ENCODE measurements around the gene CHFR. TPM values are rescaled to one million over a fixed set of nuclear protein-coding genes. Genes with fewer than 3 reads are reported as not detected.

CHFR gene
- total RNA-seq, 1 donor from 2014 or later = 74.1 TPM

DNA sequence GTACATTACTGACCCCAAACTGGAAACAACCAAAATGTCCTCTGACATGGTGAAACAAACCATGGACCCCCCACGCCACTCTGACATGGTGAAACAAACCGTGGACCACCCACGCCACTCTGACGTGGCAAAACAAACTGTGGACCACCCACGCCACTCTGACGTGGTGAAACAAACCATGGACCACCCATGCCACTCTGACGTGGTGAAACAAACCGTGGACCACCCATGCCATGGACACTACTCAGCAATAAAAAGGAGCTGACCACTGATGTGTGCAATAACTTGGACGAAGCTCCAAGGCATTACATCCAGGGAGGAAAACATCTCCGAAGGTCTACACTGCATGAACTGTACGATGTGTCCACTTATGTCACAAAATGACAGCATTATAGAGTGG lies 55.6 kb downstream of the CHFR start:
- DNase-seq (ENCODE audit: low spot score) = no peak
- H3K4me3 Mint-ChIP-seq (ENCODE audit: unreplicated experiment) = no peak overlapping the region
- peaks cover 22% of the 10 kb centered on the region for H3K27me3 Mint-ChIP-seq (ENCODE audit: unreplicated experiment)

GRCh38 chr12:132828706-132829534 lies 58.5 kb downstream of the CHFR start, which contains the start of gene GOLGA3:
TSS of gene GOLGA3 (minus strand) at chr12:132828869. CDS start at chr12:132822128, 6,741 bp downstream.
- TF ChIP-seq, protein P1, sequence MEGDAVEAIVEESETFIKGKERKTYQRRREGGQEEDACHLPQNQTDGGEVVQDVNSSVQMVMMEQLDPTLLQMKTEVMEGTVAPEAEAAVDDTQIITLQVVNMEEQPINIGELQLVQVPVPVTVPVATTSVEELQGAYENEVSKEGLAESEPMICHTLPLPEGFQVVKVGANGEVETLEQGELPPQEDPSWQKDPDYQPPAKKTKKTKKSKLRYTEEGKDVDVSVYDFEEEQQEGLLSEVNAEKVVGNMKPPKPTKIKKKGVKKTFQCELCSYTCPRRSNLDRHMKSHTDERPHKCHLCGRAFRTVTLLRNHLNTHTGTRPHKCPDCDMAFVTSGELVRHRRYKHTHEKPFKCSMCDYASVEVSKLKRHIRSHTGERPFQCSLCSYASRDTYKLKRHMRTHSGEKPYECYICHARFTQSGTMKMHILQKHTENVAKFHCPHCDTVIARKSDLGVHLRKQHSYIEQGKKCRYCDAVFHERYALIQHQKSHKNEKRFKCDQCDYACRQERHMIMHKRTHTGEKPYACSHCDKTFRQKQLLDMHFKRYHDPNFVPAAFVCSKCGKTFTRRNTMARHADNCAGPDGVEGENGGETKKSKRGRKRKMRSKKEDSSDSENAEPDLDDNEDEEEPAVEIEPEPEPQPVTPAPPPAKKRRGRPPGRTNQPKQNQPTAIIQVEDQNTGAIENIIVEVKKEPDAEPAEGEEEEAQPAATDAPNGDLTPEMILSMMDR (IDR thresholded peaks at IDR 0.05; ENCODE audit: unreplicated experiment) = no peak
- Mint-ChIP-seq H3K27me3 (ENCODE audit: unreplicated experiment) (peaks cover 25% of the 10 kb centered on the region), H3K36me3 (ENCODE audit: low read depth, unreplicated experiment) (peaks cover 56% of the 10 kb centered on the region), H3K4me1 (ENCODE audit: unreplicated experiment) (peaks cover 19% of the 10 kb centered on the region), H3K27ac (ENCODE audit: unreplicated experiment) (peak within 1 kb of the TSS; percentile 98), H3K9me3 (ENCODE audit: unreplicated experiment) (no peaks in the 10 kb centered on the region), H3K4me3 (ENCODE audit: unreplicated experiment) (peak within 1 kb of the TSS; percentile 94)
- peak; percentile 91 for DNase-seq (ENCODE audit: low spot score)

More for the DNA sequence above, 55.6 kb downstream of the CHFR start:
- H3K36me3 Mint-ChIP-seq (ENCODE audit: low read depth, unreplicated experiment) = peaks cover 46% of the 10 kb centered on the region
- H3K9me3 Mint-ChIP-seq (ENCODE audit: unreplicated experiment) = no peaks in the 10 kb centered on the region
- H3K27ac Mint-ChIP-seq (ENCODE audit: unreplicated experiment) = no peak overlapping the region
- peaks cover 21% of the 10 kb centered on the region for H3K4me1 Mint-ChIP-seq (ENCODE audit: unreplicated experiment)
- TF ChIP-seq, protein P1 (IDR thresholded peaks at IDR 0.05; ENCODE audit: unreplicated experiment) = no peak

- Mint-ChIP-seq H3K27ac (ENCODE audit: unreplicated experiment) (peak overlapping the region; percentile 92), H3K4me3 (ENCODE audit: unreplicated experiment) (peak overlapping the region; percentile 94), H3K4me1 (ENCODE audit: unreplicated experiment) (peaks cover 19% of the 10 kb centered on the region), H3K27me3 (ENCODE audit: unreplicated experiment) (peaks cover 18% of the 10 kb centered on the region), H3K9me3 (ENCODE audit: unreplicated experiment) (no peaks in the 10 kb centered on the region), H3K36me3 (ENCODE audit: low read depth, unreplicated experiment) (peaks cover 47% of the 10 kb centered on the region)
- DNase-seq (ENCODE audit: low spot score) = peak; percentile 37
- TF ChIP-seq, protein P1 (IDR thresholded peaks at IDR 0.05; ENCODE audit: unreplicated experiment) = no peak
These were observed 59.4 kb downstream of the CHFR start for GRCh38 chr12:132827763-132828703.

DNA sequence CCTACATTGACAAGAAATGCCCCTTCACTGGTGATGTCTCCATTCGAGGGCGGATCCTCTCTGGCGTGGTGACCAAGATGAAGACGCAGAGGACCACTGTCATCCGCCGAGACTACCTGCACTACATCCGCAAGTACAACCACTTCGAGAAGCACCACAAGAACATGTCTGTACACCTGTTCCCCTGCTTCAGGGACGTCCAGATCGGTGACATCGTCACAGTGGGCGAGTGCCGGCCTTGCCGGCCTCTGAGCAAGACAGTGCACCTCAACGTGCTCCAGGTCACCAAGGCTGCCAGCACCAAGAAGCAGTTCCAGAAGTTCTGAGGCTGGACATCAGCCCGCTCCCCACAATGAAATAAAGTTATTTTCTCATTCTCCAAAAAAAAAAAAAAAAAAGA lies 61.5 kb downstream of the CHFR start:
- no peak for DNase-seq (ENCODE audit: low spot score)
- Mint-ChIP-seq H3K36me3 (ENCODE audit: low read depth, unreplicated experiment) (peaks cover 45% of the 10 kb centered on the region), H3K27ac (ENCODE audit: unreplicated experiment) (no peak overlapping the region), H3K27me3 (ENCODE audit: unreplicated experiment) (peaks cover 18% of the 10 kb centered on the region), H3K4me3 (ENCODE audit: unreplicated experiment) (peak overlapping the region; percentile 57), H3K9me3 (ENCODE audit: unreplicated experiment) (no peaks in the 10 kb centered on the region), H3K4me1 (ENCODE audit: unreplicated experiment) (peaks cover 19% of the 10 kb centered on the region)
- TF ChIP-seq, protein P1 (IDR thresholded peaks at IDR 0.05; ENCODE audit: unreplicated experiment) = no peak

All from endothelial cell (in vitro differentiated cells).